SU-DHL-6 (cell line): Measurements from ENCODE around the gene MAP3K19.

Experiments
- CTCF ChIP-seq: fragments of 200-600 bp; sonication (generic); IDR thresholded peaks from one replicate; pipeline ENCODE4 v1.5.1; 2017; ENCODE audit warnings: antibody characterized with exemption, mild to moderate bottlenecking, low read length, moderate library complexity; ENCODE audit not compliant: insufficient read depth, poor library complexity, severe bottlenecking
- EZH2phosphoT487 ChIP-seq: fragments of 200-600 bp; sonication (generic), shearing (Covaris generic); conservative IDR thresholded peaks from 2 replicates; pipeline ENCODE4 v1.6.1; 2018; ENCODE audit warnings: mild to moderate bottlenecking, antibody characterized with exemption, low read length, moderate library complexity, mixed read lengths

- no peak for TF ChIP-seq CTCF
- no peak for TF ChIP-seq EZH2phosphoT487
These were observed 62.2 kb downstream of the MAP3K19 start for GRCh38 chr2:134985061-134985460.
